OCI-LY3 (cell line): ENCODE results near the gene PPP2R2C.

Source experiments
- CTCF ChIP-seq: fragments of 200-600, 300-600 bp; sonication (generic); IDR thresholded peaks from 2 replicates; pipeline ENCODE4 v1.5.1; 2014; ENCODE audit warnings: antibody characterized with exemption, low read length, low read depth
- EZH2phosphoT487 ChIP-seq: fragments of 200-600 bp; shearing (Covaris generic); IDR thresholded peaks from 2 replicates; pipeline ENCODE4 v1.6.1; 2018; ENCODE audit warnings: antibody characterized with exemption, mixed run types, low read depth

- TF ChIP-seq CTCF (no peak), EZH2phosphoT487 (no peak)
Measured at GRCh38 chr4:6416518-6417286, 55.7 kb downstream of the PPP2R2C start.
